ENCODE results near the gene ADAP1. TPM values are rescaled to one million over a fixed set of nuclear protein-coding genes. Genes with fewer than 3 reads are reported as not detected.

Gene ADAP1
- total and polyA plus RNA-seq, 2 of the 8 experiments (the other 6 are each of a cell fraction or from before 2014, with no cell fraction given) = 5.8 to 6.1 TPM

GRCh38 chr7:853366-854117 is 100.9 kb downstream of the ADAP1 start:
- Histone ChIP-seq H3K36me3 (ENCODE audit: control insufficient read depth in 2 of 4, insufficient read depth in 4 of 4, low read length in 3 of 4) (peaks cover 19 to 63% (median 52%) of the 10 kb centered on the region in 4 experiments), H3K14ac (ENCODE audit: insufficient read length) (no peak overlapping the region), H3K4ac (replicated peaks; ENCODE audit: insufficient read length, low read depth, low read length) (no peak overlapping the region), H3K4me1 (replicated peaks in 1 of 4; ENCODE audit: control insufficient read depth in 3 of 4, insufficient read depth in 4 of 4, low read length in 3 of 4) (no peaks in the 10 kb centered on the region), H3K4me3 (ENCODE audit: extremely low read depth in 1 of 4, insufficient read depth in 2 of 4, low read depth in 3 of 4, low read length in 4 of 4) (no peak overlapping the region), H2AFZ (ENCODE audit: low read length) (no peak overlapping the region), H4K20me1 (replicated peaks in 1 of 2; ENCODE audit: control insufficient read depth in 1 of 2, insufficient read depth in 2 of 2, low read length in 2 of 2) (peaks cover 3 to 30% of the 10 kb centered on the region in 2 experiments), H3K27me3 (replicated peaks in 1 of 4; ENCODE audit: control insufficient read depth in 3 of 4, extremely low read depth in 1 of 4, insufficient read depth in 3 of 4, low read length in 3 of 4) (no peaks in the 10 kb centered on the region), H4K8ac (ENCODE audit: extremely low read depth, insufficient read depth, low read length) (peak overlapping the region; percentile 41; the same call in 1 of the 2 replicates), H2BK20ac (ENCODE audit: low read length) (no peak overlapping the region), H3K23ac (ENCODE audit: insufficient read length) (no peak overlapping the region), H2BK12ac (ENCODE audit: low read depth, low read length) (no peak overlapping the region), H3K23me2 (ENCODE audit: low read depth, low read length) (no peaks in the 10 kb centered on the region), H3K4me2 (ENCODE audit: insufficient read depth in 1 of 2, low read depth in 2 of 2, low read length in 2 of 2) (no peak overlapping the region), H3K79me1 (ENCODE audit: low read depth, low read length) (peaks cover 2% of the 10 kb centered on the region; the same call in 1 of the 2 replicates), H2BK120ac (replicated peaks; ENCODE audit: low read depth, low read length) (no peak overlapping the region), H3K79me2 (ENCODE audit: control insufficient read depth in 1 of 2, insufficient read depth in 2 of 2, low read length in 2 of 2) (peaks cover 0 to 14% of the 10 kb centered on the region in 2 experiments; a peak in 1 of 4 replicates), H4K5ac (ENCODE audit: insufficient read length, low read depth, low read length) (no peak overlapping the region), H3K9me3 (ENCODE audit: insufficient read depth in 2 of 2, low read depth in 1 of 2, low read length in 1 of 2) (no peaks in the 10 kb centered on the region), H2BK15ac (ENCODE audit: low read length) (no peak overlapping the region), H3K9ac (replicated peaks in 1 of 4; ENCODE audit: extremely low read depth in 1 of 4, low read depth in 3 of 4, low read length in 3 of 4) (no peak overlapping the region), H2AK5ac (ENCODE audit: low read depth, low read length) (no peak overlapping the region), H3K27ac (ENCODE audit: low read depth, low read length) (no peak overlapping the region), H4K91ac (replicated peaks; ENCODE audit: insufficient read length, low read length) (no peak overlapping the region), H3K56ac (replicated peaks; ENCODE audit: insufficient read length, low read depth, low read length) (peak overlapping the region; percentile 59), H3K18ac (ENCODE audit: extremely low read depth, low read length) (no peak overlapping the region), H2BK5ac (ENCODE audit: low read depth, low read length) (no peak overlapping the region)
- ChIA-PET POLR2A (ENCODE audit: partially characterized antibody) (interaction anchor here (1.4 kb wide), 2 partner anchors 12 to 47 kb away, joined by 3 read pairs; no protein-coding TSS in a partner anchor), CTCF (ENCODE audit: partially characterized antibody) (interaction anchor here (1.0 to 1.7 kb wide), 5 partner anchors 9 to 85 kb away, joined by 3 to 5 read pairs (median 4); no protein-coding TSS in a partner anchor)
- WGBS, 2 experiments (ENCODE audit: extremely low coverage in 1 of 2, insufficient coverage in 1 of 2, insufficient read length in 1 of 2, insufficient replicate concordance in 2 of 2, low coverage in 1 of 2, low lambda C conversion rate in 2 of 2, missing lambda C conversion rate in 1 of 2) = 87% methylated on average over 30 of the region's 33 CpGs; no CpG with 5 or more reads in 1 of the 2 experiments
- no peak for FAIRE-seq
- no peak for DNase-seq (ENCODE audit: low read depth in 1 of 2, low spot score in 2 of 2)
- TF ChIP-seq RXRA (IDR thresholded peaks at IDR 0.05; ENCODE audit: insufficient read depth, low read depth, low read length) = no peak
- TF ChIP-seq SRF (IDR thresholded peaks at IDR 0.05; ENCODE audit: low read depth, low read length) = no peak
- TF ChIP-seq SP4 (IDR thresholded peaks at IDR 0.05; ENCODE audit: low read length) = no peak
- TF ChIP-seq, protein P1, sequence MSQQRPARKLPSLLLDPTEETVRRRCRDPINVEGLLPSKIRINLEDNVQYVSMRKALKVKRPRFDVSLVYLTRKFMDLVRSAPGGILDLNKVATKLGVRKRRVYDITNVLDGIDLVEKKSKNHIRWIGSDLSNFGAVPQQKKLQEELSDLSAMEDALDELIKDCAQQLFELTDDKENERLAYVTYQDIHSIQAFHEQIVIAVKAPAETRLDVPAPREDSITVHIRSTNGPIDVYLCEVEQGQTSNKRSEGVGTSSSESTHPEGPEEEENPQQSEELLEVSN (IDR thresholded peaks at IDR 0.05) = no peak
- no peak for TF ChIP-seq ATF3 (IDR thresholded peaks at IDR 0.05; ENCODE audit: insufficient read depth, low read depth, low read length)
- no peak for TF ChIP-seq POLR2A (IDR thresholded peaks at IDR 0.05; ENCODE audit: control extremely low read depth in 1 of 2, low read depth in 2 of 2, low read length in 2 of 2)
